Uterus (tissue), 2 donors: ENCODE results near the gene NR6A1.

Experiments used
- CTCF ChIP-seq, 4 experiments: fragments of 200-600 bp in 2 of 4; fragments of 450-650 bp in 2 of 4; sonication (generic) in 2 of 4; IDR thresholded peaks; one replicate each; pipeline ENCODE4 v1.5.1; 2016 to 2019; ENCODE audit warnings: antibody characterized with exemption in 4 of 4, mild to moderate bottlenecking in 2 of 4, moderate library complexity in 1 of 4
- POLR2A ChIP-seq, 2 donors: fragments of 450-650 bp; IDR thresholded peaks; one replicate each; pipeline ENCODE4 v1.6.1; 2016; ENCODE audit warnings: antibody characterized with exemption in 2 of 2, mild to moderate bottlenecking in 1 of 2, moderate library complexity in 1 of 2

GRCh38 chr9:124665391-124666058 lies 105.6 kb downstream of the NR6A1 start:
- no peak for TF ChIP-seq CTCF (IDR thresholded peaks at IDR 0.05)
- no peak for TF ChIP-seq POLR2A (IDR thresholded peaks at IDR 0.05)
